ENCODE results near the gene IGDCC3.

Gene IGDCC3

DNA sequence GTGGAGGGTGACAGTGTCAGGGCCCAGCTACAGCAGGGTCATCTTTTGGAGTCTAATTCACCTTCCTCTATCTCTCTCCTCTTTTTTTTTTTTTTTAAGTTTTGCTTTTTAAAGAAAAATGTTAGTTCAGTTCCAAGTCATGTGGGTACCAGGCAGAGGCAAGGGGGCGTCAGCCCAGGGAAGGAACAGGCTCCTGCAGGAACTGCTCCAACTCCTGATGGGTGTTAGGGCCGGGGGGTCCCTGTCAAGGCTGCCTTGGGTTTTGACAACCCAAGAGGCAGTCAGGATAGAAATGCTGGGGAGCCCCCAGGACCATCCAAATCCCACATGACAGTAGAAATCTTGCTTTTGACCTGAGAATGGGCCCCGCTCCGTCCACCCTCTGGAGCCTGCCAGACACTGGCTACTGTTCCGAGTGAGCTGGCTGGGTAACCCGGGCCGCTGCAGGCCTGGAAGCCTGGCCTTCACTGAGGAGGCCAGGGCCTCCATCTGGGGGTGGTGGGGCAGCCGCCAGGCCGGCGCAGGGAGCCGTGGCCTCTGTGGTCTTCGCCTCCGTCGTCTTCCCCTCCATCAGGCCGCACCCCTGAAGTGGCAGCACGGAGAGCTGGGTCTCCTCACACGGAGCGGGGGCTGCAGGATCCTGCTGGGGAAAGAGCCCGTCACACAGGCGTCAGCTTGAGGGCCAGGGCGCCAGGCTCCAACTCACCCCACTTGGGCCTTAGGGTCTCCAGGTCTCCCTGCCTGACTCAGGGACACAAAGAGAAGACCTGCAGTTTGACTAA, 49.1 kb downstream of the IGDCC3 start:
- TF ChIP-seq, protein P1, sequence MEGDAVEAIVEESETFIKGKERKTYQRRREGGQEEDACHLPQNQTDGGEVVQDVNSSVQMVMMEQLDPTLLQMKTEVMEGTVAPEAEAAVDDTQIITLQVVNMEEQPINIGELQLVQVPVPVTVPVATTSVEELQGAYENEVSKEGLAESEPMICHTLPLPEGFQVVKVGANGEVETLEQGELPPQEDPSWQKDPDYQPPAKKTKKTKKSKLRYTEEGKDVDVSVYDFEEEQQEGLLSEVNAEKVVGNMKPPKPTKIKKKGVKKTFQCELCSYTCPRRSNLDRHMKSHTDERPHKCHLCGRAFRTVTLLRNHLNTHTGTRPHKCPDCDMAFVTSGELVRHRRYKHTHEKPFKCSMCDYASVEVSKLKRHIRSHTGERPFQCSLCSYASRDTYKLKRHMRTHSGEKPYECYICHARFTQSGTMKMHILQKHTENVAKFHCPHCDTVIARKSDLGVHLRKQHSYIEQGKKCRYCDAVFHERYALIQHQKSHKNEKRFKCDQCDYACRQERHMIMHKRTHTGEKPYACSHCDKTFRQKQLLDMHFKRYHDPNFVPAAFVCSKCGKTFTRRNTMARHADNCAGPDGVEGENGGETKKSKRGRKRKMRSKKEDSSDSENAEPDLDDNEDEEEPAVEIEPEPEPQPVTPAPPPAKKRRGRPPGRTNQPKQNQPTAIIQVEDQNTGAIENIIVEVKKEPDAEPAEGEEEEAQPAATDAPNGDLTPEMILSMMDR (IDR thresholded peaks at IDR 0.05) = no peak

- TF ChIP-seq, protein P1 (IDR thresholded peaks at IDR 0.05) = no peak
These were observed 50.0 kb downstream of the IGDCC3 start for GRCh38 chr15:65327651-65328393.

GRCh38 chr15:65326818-65327217, 51.0 kb downstream of the IGDCC3 start:
- TF ChIP-seq, protein P1 (IDR thresholded peaks at IDR 0.05) = no peak

- TF ChIP-seq, protein P1 (IDR thresholded peaks at IDR 0.05) = no peak
These were observed 51.7 kb downstream of the IGDCC3 start for GRCh38 chr15:65326117-65326526.

- TF ChIP-seq, protein P1 (IDR thresholded peaks at IDR 0.05) = no peak
These were observed 54.7 kb downstream of the IGDCC3 start for GRCh38 chr15:65323071-65323511.

GRCh38 chr15:65318870-65319356, 58.9 kb downstream of the IGDCC3 start:
- TF ChIP-seq, protein P1 (IDR thresholded peaks at IDR 0.05) = peak; percentile 87

DNA sequence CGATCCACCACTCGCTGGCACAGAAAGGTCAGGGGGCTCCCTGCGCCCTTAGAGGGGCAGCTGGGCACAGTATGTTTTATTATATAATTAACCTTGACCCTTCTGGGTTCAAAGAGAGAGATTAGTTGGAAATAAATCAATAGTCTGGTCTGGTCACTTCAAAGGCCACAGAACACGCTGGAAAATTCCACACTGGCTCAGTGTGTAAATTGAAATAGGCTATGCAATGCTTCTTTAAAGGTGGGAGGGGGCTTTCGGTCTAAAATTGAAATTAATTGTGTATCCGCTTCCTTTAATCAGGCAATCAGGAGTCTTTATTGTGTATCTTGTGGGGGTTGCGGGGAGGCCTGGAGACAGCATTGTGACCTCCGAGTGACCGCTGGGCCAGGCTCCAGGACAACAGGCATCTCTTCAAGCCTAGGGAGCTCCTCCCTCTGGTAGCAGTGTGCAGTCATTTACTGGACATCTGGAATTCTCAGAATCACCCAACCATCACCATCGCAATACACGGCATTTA, 65.3 kb downstream of the IGDCC3 start:
- TF ChIP-seq, protein P1 (IDR thresholded peaks at IDR 0.05) = no peak
